Left lung (tissue), 14 donors: Measurements from ENCODE around the gene OBSL1. TPM values are rescaled to one million over a fixed set of nuclear protein-coding genes. Genes with fewer than 3 reads are reported as not detected.

Source experiments
- ATAC-seq: fragments of 200-7000 bp; cut with Tn5 transposase; one replicate; pipeline ENCODE4 v1.9.1; 2020; ENCODE audit warnings: moderate library complexity
- DNase-seq, 4 donors: peaks; one replicate each; pipeline ENCODE4 v3.0.0-alpha.2; 2013 to 2020
- H3K27ac ChIP-seq, 2 donors: fragments of 200-600 bp; sonication (generic) in 1 of 2; one replicate each; pipeline versions ENCODE4 v1.5.0 to v1.8.0; 2020 to 2021
- H3K27me3 ChIP-seq, 2 donors: fragments of 200-600 bp; sonication (generic) in 1 of 2; one replicate each; pipeline versions ENCODE4 v1.5.0 to v1.8.0; 2020 to 2021
- H3K36me3 ChIP-seq, 2 donors: fragments of 200-600 bp; sonication (generic) in 1 of 2; one replicate each; pipeline versions ENCODE4 v1.5.0 to v1.8.0; 2020 to 2021
- H3K4me1 ChIP-seq, 2 donors: fragments of 200-600 bp; one replicate each; pipeline ENCODE4 v1.8.0; 2021
- H3K4me3 ChIP-seq, 2 donors: fragments of 200-600 bp; sonication (generic) in 1 of 2; one replicate each; pipeline versions ENCODE4 v1.5.0 to v1.8.0; 2020 to 2021; ENCODE audit warnings: mild to moderate bottlenecking in 1 of 2
- H3K9me3 ChIP-seq, 2 donors: fragments of 200-600 bp; sonication (generic) in 1 of 2; one replicate each; pipeline versions ENCODE4 v1.5.0 to v1.8.0; 2020 to 2021
- intact Hi-C, 2 donors: fragments of 100-400 bp; cut with DNase I; formaldehyde crosslinking; loops; one replicate each; pipeline versions ENCODE4 v1.11.2 to v1.14.2; 2022
- long read RNA-seq, 12 donors: library from polyadenylated mRNA in 2 of 12; unstranded in 2 of 12; transcript quantifications; one replicate each; pipeline ENCODE4 v2.0.0 and lab custom pipeline, GENCODE V29; 2019 to 2026
- polyA plus RNA-seq, 6 donors: library from polyadenylated mRNA; unstranded; fragments of 120-200 nt; gene quantifications; one replicate each; pipeline ENCODE4 v1.2.1, GENCODE V29; 2013; ENCODE audit not compliant: insufficient read length in 6 of 6
- total RNA-seq, 2 donors: library from RNA; stranded (reverse); fragmentation: NEBNext Ultra II Directional; extraction: Animal tissue kit (Norgen Biotek cat#: 25700); gene quantifications; one replicate each; pipeline ENCODE4 v1.2.1, GENCODE V29; 2021
- TF ChIP-seq, protein P1 (sequence below), 2 donors: fragments of 200-600 bp; sonication (generic) in 1 of 2; IDR thresholded peaks; one replicate each; pipeline versions ENCODE4 v1.5.0 to v1.8.0; 2021; ENCODE audit warnings: antibody characterized with exemption in 2 of 2
- donor health status: DM: no; HTN: yes; CAD: no.
- donor health status: DM: no; HTN: no; CAD: no.

The OBSL1 gene
- 10 to 100 TPM; 43.4 to 65.0 TPM for total RNA-seq
- 100 to 1,000 TPM; 123 to 143 (median 135) TPM for polyA plus RNA-seq
- long read RNA-seq, donor 1, full-length matches to known transcripts: 24 of 112 reads
- long read RNA-seq, donor 1, partial matches to known transcripts: 88 of 112 reads
- long read RNA-seq, donor 1, other reads (novel, unspliced or antisense): 0 of 112 reads
- long read RNA-seq, donor 2, partial matches to known transcripts: 18 of 30 reads
- long read RNA-seq, donor 2, other reads (novel, unspliced or antisense): 0 of 30 reads
- long read RNA-seq, donor 3, transcript OBSL1-202 (9 exons, 3,297 nt): major isoform, 11 of 46 reads
- long read RNA-seq, donor 3, partial matches to known transcripts: 31 of 46 reads
- long read RNA-seq, donor 3, other reads (novel, unspliced or antisense): 0 of 46 reads
- long read RNA-seq, donor 4, partial matches to known transcripts: 4 of 6 reads
- long read RNA-seq, donor 4, other reads (novel, unspliced or antisense): 1 of 6 reads
- long read RNA-seq, donor 5, transcript OBSL1-202 (9 exons, 3,297 nt): major isoform, 6 of 57 reads
- long read RNA-seq, donor 5, partial matches to known transcripts: 46 of 57 reads
- long read RNA-seq, donor 5, other reads (novel, unspliced or antisense): 0 of 57 reads
- long read RNA-seq, donor 6, transcript OBSL1-202 (9 exons, 3,297 nt): major isoform, 10 of 40 reads
- long read RNA-seq, donor 6, partial matches to known transcripts: 23 of 40 reads
- long read RNA-seq, donor 6, other reads (novel, unspliced or antisense): 0 of 40 reads
- long read RNA-seq, donor 7, full-length matches to known transcripts: 7 of 19 reads
- long read RNA-seq, donor 7, partial matches to known transcripts: 12 of 19 reads
- long read RNA-seq, donor 7, other reads (novel, unspliced or antisense): 0 of 19 reads
- long read RNA-seq, donor 8, transcript OBSL1-202 (9 exons, 3,297 nt): major isoform, 6 of 41 reads
- long read RNA-seq, donor 8, partial matches to known transcripts: 27 of 41 reads
- long read RNA-seq, donor 8, other reads (novel, unspliced or antisense): 0 of 41 reads
- long read RNA-seq, donor 9: 0 reads
- long read RNA-seq, donor 10, partial matches to known transcripts: 3 of 6 reads
- long read RNA-seq, donor 10, other reads (novel, unspliced or antisense): 2 of 6 reads
- long read RNA-seq, donor 11, full-length matches to known transcripts: 19 of 39 reads
- long read RNA-seq, donor 11, partial matches to known transcripts: 20 of 39 reads
- long read RNA-seq, donor 11, other reads (novel, unspliced or antisense): 0 of 39 reads
- long read RNA-seq, donor 12, transcript OBSL1-202 (9 exons, 3,297 nt): major isoform, 6 of 47 reads
- long read RNA-seq, donor 12, partial matches to known transcripts: 32 of 47 reads
- long read RNA-seq, donor 12, other reads (novel, unspliced or antisense): 0 of 47 reads

DNA sequence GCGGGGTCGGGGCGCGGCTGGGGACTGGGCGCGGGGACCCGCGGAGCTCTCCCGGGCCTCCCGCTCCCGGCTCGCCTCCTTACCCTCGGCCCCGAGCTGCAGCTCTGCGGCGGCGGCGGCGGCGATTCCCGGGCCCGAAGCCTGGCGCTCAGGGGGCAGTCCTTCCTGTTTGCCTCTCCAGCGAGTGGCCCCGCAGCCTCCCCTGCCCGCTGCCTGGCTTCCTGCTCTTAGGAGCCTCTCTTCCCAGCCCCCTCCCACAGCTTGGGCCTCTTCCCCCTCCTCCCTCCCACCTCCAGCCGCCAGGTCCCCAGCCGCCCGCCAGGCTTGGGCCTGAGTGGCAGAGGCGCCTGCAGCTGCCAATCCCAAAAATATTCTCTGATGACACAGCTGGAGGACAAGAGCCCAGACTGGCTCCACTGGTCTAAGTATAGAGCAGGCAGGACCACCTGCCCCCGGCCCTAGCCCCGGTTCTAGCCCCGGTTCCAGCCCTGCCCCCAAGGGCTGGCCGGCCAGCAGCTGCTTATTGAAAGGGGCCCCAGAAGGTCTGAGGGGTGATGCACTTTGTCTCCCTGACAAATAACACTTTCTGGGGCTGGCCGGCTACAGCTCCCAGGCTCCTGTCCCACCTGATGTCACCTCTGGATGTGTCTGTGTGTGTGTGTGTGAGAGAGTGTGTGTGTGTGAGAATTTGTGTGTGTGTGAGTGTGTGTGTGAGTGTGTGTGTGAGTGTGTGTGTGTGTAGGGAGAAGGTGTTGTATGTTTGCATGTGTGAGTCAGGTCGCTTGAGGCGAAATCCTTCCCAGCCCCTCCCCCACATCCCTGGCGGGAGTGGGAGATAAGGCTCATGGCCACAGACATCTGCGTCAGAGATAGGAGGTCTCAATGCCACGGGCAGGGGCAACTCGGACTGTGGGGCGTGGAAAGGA is at the start of gene OBSL1:
Gene OBSL1 (minus strand): TSS at position 229 of the 926 bp plus-strand sequence. CDS start 307 bp downstream, outside the sequence.
- H3K36me3 ChIP-seq: peaks cover 0 to 3% of the 10 kb centered on the region in 2 donors
- DNase-seq (peak; percentile 75 to 87 (median 82)), ATAC-seq (peak; percentile 80)
- H3K27ac ChIP-seq: peak within 1 kb of the TSS; percentile 58 to 79
- no peaks in the 10 kb centered on the region for H3K9me3 ChIP-seq
- TF ChIP-seq, protein P1, sequence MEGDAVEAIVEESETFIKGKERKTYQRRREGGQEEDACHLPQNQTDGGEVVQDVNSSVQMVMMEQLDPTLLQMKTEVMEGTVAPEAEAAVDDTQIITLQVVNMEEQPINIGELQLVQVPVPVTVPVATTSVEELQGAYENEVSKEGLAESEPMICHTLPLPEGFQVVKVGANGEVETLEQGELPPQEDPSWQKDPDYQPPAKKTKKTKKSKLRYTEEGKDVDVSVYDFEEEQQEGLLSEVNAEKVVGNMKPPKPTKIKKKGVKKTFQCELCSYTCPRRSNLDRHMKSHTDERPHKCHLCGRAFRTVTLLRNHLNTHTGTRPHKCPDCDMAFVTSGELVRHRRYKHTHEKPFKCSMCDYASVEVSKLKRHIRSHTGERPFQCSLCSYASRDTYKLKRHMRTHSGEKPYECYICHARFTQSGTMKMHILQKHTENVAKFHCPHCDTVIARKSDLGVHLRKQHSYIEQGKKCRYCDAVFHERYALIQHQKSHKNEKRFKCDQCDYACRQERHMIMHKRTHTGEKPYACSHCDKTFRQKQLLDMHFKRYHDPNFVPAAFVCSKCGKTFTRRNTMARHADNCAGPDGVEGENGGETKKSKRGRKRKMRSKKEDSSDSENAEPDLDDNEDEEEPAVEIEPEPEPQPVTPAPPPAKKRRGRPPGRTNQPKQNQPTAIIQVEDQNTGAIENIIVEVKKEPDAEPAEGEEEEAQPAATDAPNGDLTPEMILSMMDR (IDR thresholded peaks at IDR 0.05): no peak
- peaks cover 0 to 51% of the 10 kb centered on the region in 2 donors for H3K27me3 ChIP-seq
- H3K4me3 ChIP-seq: peak within 1 kb of the TSS; percentile 47 to 54
- H3K4me1 ChIP-seq: peaks cover 0 to 17% of the 10 kb centered on the region in 2 donors
- intact Hi-C loops: no loop called here

DNA sequence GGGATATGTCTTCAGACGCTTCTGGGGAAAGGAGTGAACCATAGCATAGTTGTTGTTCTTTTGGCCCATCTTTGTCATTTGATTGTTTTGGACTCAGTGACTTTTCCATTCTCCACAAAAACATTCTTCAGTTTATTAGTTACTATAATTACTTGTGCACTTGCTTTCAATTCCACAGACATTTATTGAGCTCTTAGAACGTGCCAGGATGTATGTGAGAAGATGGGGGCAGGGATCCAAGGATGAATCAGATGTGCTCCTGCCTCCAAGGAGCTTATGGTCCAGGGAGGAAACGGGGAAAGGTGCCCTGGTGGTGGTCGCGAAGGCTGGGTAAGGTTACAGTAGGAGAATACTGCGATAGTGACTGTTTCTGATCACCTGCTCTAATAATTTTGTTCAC is 49.2 kb upstream of the OBSL1 start:
- intact Hi-C loops: no loop called here
- ATAC-seq (no peak), DNase-seq (no peak)
- H3K4me3 ChIP-seq: no peak overlapping the region
- H3K27ac ChIP-seq: no peak overlapping the region
- H3K4me1 ChIP-seq: no peaks in the 10 kb centered on the region
- peaks cover 0 to 3% of the 10 kb centered on the region in 2 donors for H3K27me3 ChIP-seq
- no peaks in the 10 kb centered on the region for H3K9me3 ChIP-seq
- H3K36me3 ChIP-seq: peaks cover 0 to 10% of the 10 kb centered on the region in 2 donors
- TF ChIP-seq, protein P1 (IDR thresholded peaks at IDR 0.05): no peak

DNA sequence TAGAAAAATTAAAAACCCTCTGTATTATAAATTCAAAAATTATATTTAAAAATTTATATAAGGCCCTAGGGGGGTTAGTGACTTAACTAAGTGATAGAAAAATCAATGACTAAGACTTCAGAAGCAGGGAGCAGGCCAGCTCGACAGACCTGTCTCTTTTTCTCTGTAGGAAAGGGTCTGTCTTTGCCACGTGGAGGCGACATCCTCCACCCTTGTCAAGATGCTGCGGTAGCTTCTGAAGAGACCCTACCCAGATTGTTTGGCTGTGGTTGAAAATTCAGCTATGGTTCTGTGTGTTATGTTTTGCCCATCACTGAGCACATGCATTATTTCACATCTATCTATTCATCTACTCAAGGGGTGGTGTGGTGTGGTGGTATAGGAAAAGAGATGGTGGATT is 47.9 kb upstream of the OBSL1 start:
- ATAC-seq (no peak), DNase-seq (no peak)
- H3K27me3 ChIP-seq: no peaks in the 10 kb centered on the region
- no peak overlapping the region for H3K4me3 ChIP-seq
- TF ChIP-seq, protein P1 (IDR thresholded peaks at IDR 0.05): no peak
- peaks cover 0 to 23% of the 10 kb centered on the region in 2 donors for H3K36me3 ChIP-seq
- no peaks in the 10 kb centered on the region for H3K4me1 ChIP-seq
- no peak overlapping the region for H3K27ac ChIP-seq
- intact Hi-C loops: no loop called here
- no peaks in the 10 kb centered on the region for H3K9me3 ChIP-seq

DNA sequence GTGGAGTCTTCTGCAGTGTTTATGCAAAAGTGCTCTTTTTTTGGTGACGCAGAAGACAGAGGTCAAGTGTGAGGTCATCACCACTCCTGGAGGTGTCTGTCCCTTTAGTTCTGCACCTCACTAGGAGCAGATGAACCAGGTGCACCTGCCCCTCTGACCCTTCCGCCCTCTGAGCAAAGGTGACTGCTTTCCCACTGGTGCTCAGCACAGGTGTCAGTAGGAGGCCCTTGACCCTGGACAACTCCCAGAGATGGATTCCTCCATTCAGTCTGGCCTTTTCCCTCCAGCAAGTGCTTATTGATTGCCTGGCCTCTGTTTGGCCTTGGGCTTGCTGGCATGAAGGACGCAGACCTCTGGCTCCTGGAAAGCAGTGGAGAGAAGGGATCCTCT is 47.4 kb upstream of the OBSL1 start:
- TF ChIP-seq, protein P1 (IDR thresholded peaks at IDR 0.05): no peak
- no peaks in the 10 kb centered on the region for H3K4me1 ChIP-seq
- DNase-seq (no peak), ATAC-seq (no peak)
- H3K27me3 ChIP-seq: no peaks in the 10 kb centered on the region
- H3K27ac ChIP-seq: no peak overlapping the region
- intact Hi-C loops: no loop called here
- peaks cover 0 to 28% of the 10 kb centered on the region in 2 donors for H3K36me3 ChIP-seq
- H3K9me3 ChIP-seq: no peaks in the 10 kb centered on the region
- no peak overlapping the region for H3K4me3 ChIP-seq
